Measurements from ENCODE around the gene C1QTNF2. TPM values are rescaled to one million over a fixed set of nuclear protein-coding genes. Genes with fewer than 3 reads are reported as not detected.

Gene C1QTNF2
- 1 to 10 TPM in 1 of 3 donors, under 1 TPM in 2; 0.90 to 1.2 (median 0.98) TPM for polyA plus RNA-seq (ENCODE audit: insufficient read length in 3 of 3)

- peak in 1 of 3 donors; percentile 67 for DNase-seq (ENCODE audit: low read depth in 3 of 3, low spot score in 2 of 3)
Measured at GRCh38 chr5:160369990-160370712, at the start of gene C1QTNF2. Gene C1QTNF2, minus strand, starts transcription at chr5:160370626. Its CDS starts 15,615 bp downstream, at chr5:160355011.

GRCh38 chr5:160420331-160420610 lies 49.8 kb upstream of the C1QTNF2 start:
- no peak for DNase-seq (ENCODE audit: low read depth in 3 of 3, low spot score in 2 of 3)

DNA sequence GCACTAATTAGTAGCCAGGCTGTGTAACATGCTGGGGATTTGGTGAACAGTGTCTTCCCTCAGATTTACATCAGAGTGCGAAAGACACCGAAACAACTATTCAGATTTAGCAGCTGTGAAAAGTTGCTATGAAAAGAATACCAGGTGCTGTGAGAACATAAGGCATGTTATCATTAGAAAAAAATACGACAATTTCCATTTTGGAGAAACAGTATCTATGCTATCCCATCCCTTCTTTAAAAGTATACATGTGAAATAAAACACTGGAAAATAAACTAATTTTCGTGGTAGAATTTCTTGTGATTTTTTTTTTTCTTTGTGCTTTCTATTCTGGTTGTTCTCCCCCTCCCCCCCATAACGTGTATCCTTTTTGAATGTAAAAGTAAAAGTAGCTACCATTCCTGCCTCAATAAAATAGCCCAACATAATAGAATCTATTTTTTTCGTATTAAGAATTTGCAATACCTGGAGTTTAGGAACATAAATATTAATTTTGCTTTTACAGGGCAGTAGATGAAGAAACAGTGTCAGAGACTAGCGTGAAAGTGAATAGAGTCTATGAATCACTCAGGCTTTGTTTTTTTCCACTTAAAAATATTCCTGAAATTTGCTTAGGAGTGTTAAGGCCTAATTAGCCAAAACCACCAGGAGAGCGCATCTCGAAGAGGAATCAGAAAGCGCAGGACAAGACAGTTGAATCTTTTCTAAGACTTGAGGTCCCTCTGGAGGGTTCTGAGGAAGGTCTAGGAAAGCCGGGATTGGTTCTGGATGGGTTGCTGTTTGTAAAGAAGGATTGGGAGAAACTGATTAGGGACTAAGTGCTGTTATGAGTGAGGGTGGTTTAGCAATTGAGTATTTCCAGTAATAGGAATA lies 49.3 kb upstream of the C1QTNF2 start:
- no peak for DNase-seq (ENCODE audit: low read depth in 3 of 3, low spot score in 2 of 3)

DNA sequence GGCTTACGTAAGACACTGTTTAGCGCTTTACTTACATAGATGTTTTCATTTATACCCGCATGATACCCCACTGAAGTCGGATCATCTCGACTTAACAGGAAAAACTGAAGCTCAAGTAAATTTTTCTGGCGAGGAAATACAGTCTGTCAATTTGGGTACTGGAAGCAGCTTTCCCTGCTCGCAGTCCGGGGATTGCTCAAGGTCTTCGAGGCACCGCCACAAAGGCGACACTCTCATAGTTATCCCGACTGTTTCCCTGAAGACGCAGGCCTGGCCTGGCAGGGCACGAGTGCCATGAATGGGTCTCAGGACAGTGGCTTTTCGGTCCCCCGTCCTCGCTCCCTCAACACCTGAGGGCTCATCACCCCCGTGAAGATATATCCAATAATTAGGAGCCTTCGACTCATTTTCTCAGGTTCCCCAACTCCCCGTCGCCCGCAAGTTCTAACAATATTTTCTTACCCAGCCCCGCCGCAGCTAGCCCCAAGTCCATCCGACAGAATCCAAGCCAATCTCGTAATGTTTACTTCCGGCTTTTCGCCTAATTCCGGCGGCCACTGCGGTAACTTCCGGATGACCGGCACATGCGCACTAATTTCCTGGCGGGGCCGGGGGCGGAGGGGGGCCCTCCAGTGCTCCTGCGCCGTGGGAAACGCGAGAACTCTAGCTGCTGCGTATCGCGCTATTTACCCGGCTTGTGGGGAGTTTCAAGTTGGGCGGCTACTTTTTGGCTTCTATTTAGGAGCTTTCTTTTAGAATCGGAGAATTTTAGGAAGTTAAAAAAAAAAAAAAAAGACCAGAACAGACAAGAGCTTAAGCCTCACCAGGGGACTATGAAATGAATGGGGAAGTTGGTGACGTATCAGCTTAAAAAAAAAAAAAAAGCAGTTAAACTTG lies 48.4 kb upstream of the C1QTNF2 start, which contains the start of gene SLU7:
Gene SLU7, minus strand, starts transcription at position 521 of the 897 bp plus-strand sequence. CDS start 3,787 bp downstream, outside the sequence.
- DNase-seq (ENCODE audit: low read depth in 3 of 3, low spot score in 2 of 3): peak; percentile 81 to 92 (median 87)

GRCh38 chr5:160399402-160400353 lies 29.3 kb upstream of the C1QTNF2 start, which contains the start of gene FAM200C:
Gene FAM200C, minus strand, starts transcription at chr5:160400054. Its CDS starts 4,564 bp downstream, at chr5:160395490.
- DNase-seq (ENCODE audit: low read depth in 3 of 3, low spot score in 2 of 3): peak; percentile 83 to 89 (median 86)

DNA sequence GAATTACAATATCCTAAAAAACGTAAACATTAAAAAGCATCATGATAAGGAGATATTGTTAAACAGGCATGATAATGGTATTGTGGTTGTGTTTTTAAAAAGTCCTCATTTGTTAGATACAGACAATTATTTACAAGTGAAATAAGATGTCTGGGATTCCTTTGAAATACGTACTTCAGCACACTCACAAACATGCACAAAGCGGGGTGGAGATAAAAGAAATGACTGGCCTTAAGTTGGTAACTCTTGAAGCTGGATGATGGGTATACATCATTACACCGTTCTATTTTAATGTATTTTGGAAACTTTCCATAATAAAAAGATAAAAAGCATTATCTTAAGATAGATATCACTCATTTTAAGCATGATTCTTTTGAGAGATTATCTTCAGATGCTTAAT lies 28.4 kb upstream of the C1QTNF2 start:
- DNase-seq (ENCODE audit: low read depth in 3 of 3, low spot score in 2 of 3): no peak

- no peak for DNase-seq (ENCODE audit: low read depth in 3 of 3, low spot score in 2 of 3)
Measured at GRCh38 chr5:160397492-160397891, 27.1 kb upstream of the C1QTNF2 start.

DNA sequence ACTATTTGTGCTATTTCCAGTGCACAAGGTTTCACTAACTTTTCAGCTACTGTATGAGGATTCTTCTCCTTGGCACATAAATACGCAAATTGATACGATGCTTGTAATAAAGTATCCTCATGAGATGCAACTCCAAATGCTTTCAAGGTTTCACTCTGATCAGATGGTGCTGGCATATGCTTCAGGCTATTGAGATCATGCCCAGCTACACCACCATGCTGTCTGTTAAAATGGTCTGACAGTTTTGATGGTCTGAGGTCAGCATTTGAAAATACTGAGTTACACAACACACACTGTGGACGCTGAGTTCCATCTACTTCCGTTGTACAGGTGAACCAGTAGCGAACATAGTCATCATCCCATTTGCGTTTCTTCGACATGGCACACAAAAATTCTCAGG lies 24.7 kb upstream of the C1QTNF2 start:
- no peak for DNase-seq (ENCODE audit: low read depth in 3 of 3, low spot score in 2 of 3)

DNA sequence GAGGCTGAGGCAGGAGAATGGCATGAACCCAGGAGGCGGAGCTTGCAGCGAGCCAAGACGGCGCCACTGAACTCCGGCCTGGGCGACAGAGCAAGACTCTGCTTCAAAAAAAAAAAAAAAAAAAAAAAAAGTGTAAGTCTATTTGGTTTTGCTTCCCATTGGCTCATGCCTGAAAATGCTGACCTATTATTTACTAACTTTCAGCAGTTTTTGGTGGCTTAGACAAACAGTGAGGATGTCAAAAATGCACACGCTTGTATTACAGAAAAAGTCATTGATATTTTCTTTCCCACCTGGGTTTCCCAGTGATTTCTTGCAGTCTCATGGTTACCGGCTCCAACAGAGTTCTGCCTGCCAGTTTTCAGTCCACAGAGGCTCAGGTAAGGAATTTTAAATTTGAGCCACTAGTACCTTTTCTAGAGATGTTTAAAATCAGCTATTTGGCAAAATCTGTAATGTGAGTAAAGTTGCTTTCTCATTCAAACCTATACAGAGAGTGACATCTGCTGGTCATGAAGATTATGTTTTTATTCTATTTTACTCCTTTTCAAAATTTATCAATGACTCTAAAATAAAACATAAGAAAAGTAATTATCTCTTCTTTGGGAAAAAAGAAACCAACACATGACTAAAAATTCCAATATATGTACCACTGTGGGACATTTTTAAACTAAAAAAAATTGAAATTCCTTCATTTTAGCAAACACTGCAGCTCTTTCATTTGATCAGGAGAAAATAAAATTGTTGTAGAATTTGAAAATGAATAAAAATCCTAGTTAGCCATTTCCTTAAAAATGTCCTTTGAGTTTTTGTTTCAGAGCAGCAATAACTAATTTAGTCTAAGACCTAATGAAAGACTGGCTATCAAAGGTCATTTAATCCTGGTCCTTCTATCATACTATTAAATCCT lies 20.6 kb upstream of the C1QTNF2 start:
- no peak for DNase-seq (ENCODE audit: low read depth in 3 of 3, low spot score in 2 of 3)

GRCh38 chr5:160387445-160387844 lies 17.0 kb upstream of the C1QTNF2 start:
- no peak for DNase-seq (ENCODE audit: low read depth in 3 of 3, low spot score in 2 of 3)

GRCh38 chr5:160385496-160385895 lies 15.1 kb upstream of the C1QTNF2 start:
- DNase-seq (ENCODE audit: low read depth in 3 of 3, low spot score in 2 of 3): no peak

GRCh38 chr5:160384681-160385080 lies 14.3 kb upstream of the C1QTNF2 start:
- DNase-seq (ENCODE audit: low read depth in 3 of 3, low spot score in 2 of 3): no peak

- DNase-seq (ENCODE audit: low read depth in 3 of 3, low spot score in 2 of 3): no peak
Measured at GRCh38 chr5:160382346-160382745, 11.9 kb upstream of the C1QTNF2 start.

GRCh38 chr5:160380041-160380440 lies 9.6 kb upstream of the C1QTNF2 start:
- DNase-seq (ENCODE audit: low read depth in 3 of 3, low spot score in 2 of 3): no peak

DNA sequence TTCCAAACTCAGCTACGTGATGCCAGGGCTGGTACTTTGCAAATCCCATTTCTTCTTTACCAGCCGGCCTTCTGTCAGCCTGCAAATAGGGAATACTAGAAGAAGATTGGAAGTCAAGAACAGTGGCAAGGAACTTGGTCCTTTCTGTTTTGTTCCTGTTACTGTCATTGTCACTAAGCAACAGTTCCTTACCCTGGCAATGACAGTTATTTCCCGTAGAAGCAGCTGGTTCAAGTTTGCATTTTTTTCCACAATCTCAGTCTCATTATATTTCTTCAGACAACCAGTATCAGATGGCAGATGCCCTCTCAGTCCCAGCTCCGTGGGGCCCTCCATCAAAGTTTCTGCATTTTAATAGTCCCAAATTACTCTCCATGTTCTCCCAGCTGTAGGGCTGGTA lies 9.1 kb upstream of the C1QTNF2 start:
- DNase-seq (ENCODE audit: low read depth in 3 of 3, low spot score in 2 of 3): no peak

DNA sequence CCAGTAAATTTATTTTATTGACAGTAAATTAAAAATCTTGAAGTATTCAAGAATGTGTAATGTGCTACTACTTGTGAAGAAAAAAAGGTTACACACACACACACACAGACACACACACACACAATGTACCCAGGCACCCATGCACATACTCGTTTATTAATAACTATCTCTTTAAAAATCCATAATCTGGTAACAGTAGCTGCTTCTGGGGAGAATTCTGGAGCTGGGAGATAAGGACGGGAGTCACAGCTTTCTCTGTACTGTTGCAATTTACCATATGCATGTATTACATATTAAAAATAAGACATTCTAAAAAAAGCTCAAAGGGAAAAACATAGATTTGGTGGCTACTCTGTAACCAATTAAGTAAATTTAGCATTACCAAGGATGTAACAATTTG lies 7.9 kb upstream of the C1QTNF2 start:
- no peak for DNase-seq (ENCODE audit: low read depth in 3 of 3, low spot score in 2 of 3)

DNA sequence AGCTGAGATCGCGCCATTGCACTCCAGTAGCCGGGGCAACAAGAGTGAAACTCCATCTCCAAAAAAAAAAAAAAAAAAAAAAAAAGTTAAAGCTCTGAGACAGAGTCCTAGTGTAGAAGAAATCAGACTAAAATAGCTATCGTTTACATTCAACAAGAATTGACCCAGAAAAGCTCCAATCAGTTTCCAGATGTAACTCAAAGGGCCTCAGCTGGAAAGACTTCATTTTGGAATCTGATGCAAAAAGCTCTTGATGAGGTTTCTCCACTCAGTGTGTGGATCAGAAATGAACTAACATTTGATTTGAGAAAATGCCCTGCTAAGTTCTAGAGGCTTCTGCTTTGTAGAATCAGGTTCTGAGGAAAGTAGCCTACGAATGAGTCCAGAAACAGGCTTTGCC lies 7.2 kb upstream of the C1QTNF2 start:
- no peak for DNase-seq (ENCODE audit: low read depth in 3 of 3, low spot score in 2 of 3)

DNA sequence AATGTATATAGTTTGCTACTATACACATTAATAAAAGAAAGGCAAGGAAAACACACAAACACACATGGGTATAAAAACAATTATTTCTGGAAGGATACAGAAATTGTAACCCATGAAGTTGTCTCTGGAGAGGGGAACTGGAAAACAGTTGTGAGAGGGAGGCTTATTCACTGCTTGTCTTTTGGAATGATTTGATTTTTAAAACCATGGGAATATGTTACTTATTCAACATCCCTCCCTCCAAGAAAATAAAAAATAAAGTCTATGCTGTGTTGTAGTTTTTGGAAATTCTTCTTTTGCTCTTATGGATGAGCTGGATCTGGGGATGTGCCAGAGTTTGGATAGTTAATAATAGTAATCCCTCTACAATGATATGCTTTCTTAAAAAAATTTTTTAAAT lies 6.0 kb upstream of the C1QTNF2 start:
- DNase-seq (ENCODE audit: low read depth in 3 of 3, low spot score in 2 of 3): no peak

DNA sequence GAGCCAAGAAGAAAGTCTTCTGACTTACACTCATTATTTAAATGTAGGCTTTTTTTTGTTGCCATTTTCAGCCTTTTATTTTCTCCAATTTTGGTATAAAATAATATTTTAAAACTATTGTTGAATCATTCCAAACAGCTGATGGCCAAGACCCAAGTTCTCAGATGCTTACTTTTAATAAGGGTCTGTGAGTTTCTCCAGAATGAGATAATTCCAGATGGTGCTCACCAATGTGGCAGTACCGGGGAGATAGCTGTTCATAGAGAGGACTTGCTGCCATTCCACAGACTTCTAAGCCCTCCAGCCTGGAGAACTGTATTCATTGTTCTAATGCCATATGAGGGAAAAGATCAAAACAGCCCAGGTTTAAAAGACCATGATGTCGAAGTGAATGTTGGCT lies 5.3 kb upstream of the C1QTNF2 start:
- no peak for DNase-seq (ENCODE audit: low read depth in 3 of 3, low spot score in 2 of 3)

Measured in right renal cortex interstitium (tissue), 3 donors.